Kidney capillary endothelial cell (primary cell): ENCODE measurements around the gene FAM25G.
"Not testable (repeated sequence)": the region's sequence is repeated elsewhere in the genome, so short reads cannot be mapped to it uniquely, and the experiment has no call there.

Experiments
- DNase-seq: peaks from one replicate; pipeline ENCODE4 v3.0.0-alpha.2; 2018; ENCODE audit warnings: low spot score

The FAM25G gene

DNA sequence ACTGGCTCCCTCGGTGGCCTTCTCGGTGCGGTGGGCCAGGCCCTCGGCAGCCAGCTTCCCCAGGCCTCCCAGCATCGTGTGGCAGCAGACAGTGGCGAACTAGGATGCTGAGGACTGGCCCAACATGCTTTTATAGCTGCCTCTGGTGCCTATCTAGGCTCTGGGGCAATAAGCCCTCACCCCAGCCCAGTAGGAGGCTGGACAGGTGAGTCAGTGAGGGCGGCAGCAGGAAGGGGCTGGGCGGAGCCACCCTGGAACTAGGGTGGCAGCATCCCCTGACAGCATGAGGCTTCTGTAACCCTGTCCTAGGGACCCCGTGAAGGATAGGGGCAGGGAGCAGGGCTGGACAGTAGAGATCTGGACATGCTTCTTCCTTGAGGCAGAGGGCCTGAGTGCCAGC, at the start of gene FAM25G:
Gene FAM25G, minus strand, starts transcription at position 101 of the 400 bp plus-strand sequence. Its CDS starts 26 bp downstream, at position 75.
- DNase-seq: not testable (repeated sequence)

DNA sequence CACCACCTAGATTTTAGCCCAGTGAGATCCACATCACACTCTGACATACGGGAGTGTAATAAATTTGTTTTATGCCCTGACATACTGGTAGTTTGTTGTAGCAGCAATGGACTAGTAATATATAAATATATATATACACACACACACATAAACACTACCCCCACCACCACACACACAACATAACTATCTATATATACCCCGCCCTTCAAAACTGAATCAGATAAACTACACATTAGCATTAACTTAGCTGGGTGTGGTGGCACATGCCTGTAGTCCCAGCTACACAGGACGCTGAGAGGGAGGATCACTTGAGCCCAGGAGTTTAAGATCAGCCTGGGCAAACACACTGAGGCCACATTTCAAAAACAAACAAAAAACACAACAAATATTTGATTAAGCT, 44.9 kb upstream of the FAM25G start:
- DNase-seq: not testable (repeated sequence)

DNA sequence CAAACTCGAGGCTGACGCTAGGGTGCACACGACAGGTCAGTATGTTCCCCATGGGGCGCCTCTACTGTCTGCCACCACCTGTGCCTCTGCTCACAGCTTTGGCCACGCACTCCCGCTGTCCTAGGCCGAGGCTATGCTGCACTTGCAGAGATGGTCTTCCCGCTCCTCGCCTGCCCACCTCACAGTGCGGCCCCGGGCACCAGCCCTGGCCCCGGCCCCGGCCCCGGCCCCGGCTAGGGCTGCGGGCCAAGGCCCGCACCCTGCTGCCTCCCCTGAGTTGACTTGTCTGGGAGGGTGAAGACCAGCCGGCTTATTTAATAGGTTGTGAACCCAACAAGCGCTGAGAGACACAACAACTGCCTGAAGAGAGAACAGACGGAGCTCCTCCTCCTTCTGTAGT, 32.0 kb upstream of the FAM25G start, which contains the start of gene AGAP9:
Gene AGAP9, minus strand, starts transcription at position 164 of the 400 bp plus-strand sequence. Its CDS starts 112 bp downstream, at position 52.
- not testable (repeated sequence) for DNase-seq

DNA sequence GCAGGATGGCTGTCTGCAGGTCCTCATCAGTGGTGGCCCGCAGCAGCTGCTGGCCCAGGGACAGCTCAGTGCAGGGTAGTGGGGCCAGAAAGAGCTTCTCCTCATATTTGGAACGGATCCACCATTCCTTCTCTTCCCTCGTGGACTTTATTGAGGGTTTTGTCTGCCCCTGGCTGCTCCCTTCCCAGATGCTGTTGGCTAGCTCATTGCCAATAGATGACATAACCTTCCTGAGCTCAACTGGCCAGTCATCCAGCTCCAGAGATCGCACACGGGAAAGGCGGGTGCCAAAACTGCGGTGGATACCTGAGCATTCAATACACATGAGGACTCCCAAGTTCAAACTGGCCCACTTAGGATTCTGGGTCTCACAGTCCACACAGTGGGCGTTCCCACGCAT, 10.8 kb upstream of the FAM25G start:
- DNase-seq: not testable (repeated sequence)

DNA sequence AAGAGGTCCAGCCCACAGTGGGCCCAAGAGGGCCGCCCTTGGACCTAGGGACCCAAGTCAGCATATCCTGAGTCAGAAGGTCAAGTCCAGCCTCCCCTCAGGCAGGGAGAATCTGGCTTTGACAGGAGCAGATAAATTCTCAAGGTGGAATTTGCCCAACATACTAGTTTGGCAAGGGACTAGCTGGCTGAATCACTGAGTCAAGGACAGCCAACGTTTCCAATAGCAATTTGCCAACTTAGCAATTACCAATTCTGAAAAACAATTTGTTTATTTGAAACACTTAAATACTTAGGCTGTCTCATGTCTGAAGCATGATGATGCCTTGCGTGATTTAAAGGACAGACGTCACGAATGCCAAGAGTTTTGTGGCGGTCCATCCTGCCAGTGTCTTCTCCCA, 2.7 kb upstream of the FAM25G start:
- not testable (repeated sequence) for DNase-seq

DNA sequence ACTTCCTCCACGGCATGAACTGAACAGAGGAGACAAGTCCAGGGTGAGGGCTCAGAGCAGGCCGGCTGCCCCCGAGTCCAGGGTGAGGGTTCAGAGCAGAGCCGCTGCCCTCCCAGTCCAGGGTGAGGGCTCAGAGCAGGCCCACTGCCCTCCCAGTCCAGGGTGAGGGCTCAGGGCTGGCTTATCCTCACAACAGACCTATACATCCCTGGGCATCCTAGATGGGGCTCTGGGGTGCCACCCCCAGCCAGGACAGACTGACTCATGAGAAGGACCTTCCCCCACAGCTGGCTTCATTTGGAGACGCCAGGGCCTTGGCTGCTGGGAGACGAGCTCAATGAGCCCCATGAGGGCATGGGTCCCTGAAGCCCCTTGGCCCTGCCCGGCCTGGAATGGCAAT, 1.9 kb downstream of the FAM25G start:
- not testable (repeated sequence) for DNase-seq

DNA sequence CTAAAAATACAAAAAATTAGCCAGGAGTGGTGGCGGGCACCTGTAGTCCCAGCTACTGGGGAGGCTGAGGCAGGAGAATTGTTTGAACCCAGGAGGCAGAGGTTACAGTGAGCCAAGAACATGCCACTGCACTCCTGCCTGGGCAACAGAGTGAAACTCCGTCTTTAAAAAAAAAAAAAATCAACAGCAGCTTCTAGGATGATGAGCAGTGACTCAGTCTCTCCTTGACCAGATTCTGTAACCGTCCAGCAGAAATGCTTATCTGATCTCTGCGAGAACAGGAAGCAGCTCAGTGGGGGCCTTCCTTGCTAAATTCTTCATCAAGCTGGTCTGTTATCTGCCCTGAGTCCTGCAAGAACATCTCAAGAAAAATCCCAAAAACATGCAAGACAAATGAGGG, 5.6 kb downstream of the FAM25G start:
- DNase-seq: not testable (repeated sequence)

DNA sequence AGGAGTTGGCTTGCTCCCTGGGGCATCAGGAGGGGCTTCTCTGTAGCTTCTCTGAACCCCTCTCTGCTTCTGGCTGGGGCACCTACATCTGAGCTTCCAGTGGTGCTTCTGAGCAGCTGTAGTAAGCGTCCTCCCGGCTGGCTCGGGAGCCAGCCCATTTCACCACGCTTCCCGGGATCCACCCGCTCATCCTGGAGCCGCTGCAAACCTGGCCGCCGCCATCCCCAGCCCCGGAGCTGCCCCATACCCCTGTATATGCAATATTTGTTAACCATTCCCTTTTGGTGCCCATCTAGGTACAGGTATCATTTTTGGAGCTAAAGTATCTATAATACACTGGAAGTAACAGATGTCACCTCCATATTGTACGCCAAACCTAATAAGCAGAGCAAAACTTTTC, 6.7 kb downstream of the FAM25G start:
- not testable (repeated sequence) for DNase-seq

DNA sequence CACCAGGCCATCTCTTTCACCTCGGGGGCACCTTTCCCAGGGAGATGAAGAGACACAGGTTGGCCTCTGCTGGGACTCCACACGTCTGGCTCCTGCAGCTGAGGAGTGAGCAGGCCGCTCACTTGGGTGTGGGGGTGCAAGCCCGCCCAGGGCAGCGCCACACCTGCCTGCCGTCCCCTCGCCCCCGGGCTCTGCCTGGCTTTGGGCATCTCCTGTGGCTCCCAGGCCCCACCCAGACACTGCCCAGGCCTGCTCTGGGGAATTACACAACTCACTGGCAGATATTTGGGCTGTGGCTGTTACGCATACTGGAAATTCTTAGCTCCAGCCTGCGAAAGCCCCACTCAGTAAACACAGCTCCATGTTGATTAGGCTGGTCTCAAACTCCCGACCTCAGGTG, 7.6 kb downstream of the FAM25G start, which contains the start of gene ANXA8:
Gene ANXA8, minus strand, starts transcription at position 193 of the 400 bp plus-strand sequence. Its CDS starts 182 bp downstream, at position 11.
- not testable (repeated sequence) for DNase-seq

DNA sequence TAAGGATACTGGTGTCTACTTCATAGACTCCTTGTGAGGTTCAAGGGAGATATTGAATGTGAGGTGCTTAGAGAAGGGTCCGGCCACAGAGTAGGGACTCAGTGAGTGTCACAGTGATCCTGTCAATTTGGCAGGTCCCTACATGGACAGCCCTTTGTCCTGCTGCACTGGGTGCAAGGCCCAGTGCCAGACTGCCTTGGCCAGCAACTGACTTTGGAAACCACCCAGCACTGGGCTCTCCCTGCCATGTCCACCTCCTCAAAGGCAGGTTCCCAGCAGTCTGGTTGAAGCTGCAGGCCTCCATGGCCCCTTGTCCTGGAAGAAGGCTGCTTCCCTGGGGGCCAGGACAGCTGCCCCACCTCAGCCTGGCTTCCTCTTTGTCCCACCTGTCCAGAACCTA, 9.1 kb downstream of the FAM25G start:
- DNase-seq: not testable (repeated sequence)

DNA sequence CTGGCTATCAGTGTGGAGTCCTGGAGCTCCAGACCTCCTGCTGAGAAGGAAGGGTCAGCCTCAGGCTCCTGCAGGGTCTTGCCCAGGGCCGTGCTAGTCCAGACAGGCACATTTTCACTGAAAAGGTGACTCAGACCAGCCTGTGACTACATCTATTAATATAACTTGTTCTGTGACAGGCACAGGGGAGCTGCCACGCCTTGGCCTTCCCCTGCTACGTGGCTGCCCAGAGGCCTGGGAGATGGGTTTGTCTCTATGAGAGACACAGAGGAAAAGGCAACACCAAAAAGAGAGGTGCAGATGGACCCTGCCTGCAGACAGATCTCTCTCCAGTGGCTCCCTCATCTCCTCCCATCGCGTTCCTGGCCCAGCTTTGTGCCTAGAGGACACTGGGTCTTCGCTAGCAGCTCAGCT, 9.7 kb downstream of the FAM25G start:
- not testable (repeated sequence) for DNase-seq

DNA sequence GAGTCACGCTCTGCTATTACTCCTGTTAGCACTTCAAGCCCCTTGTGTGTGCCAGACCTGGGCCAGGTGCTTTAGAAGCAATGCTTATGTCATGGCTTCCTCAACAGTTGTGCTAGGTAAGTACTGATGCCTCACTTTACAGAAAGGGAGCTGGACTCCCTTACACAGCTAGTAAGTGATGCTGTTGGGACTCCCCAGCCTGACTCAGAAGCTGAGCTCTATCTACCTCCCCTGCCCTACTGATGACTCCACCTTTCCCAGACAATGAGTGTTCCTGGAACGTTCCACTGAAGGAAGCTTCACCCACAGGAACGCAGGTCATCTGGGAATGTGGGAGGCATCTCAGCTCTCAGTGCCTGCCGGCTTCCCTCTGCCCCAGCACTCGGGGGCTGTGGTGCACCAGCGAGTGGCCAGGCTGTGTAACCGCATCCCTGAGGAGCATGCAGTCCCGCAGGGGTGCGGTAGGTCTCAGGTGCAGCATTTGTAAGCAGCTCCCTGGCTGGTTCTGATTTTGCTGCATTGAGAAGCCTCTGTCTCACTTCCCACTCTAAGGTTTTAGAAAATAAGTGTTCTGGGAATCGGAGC, 10.2 kb downstream of the FAM25G start:
- DNase-seq: not testable (repeated sequence)

DNA sequence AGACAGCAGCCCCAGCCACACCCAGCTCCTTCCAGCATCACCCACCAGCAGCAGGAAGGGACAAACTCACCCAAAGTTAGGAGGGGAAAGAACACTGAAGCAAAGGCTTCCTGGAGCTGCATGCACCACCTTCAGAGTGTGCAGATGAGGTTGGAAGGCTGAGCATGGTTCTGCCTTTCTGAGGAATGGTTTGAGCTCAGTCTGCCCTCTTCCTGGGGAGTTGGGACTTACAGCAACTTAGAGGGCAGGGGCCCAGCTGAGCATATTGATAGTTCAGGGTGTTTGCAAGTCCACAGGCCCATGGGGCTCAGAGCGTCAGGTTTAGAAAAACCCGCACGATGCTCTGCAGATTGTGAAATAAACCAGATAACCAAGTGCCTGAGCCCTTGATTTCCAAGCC, 11.4 kb downstream of the FAM25G start:
- DNase-seq: not testable (repeated sequence)

DNA sequence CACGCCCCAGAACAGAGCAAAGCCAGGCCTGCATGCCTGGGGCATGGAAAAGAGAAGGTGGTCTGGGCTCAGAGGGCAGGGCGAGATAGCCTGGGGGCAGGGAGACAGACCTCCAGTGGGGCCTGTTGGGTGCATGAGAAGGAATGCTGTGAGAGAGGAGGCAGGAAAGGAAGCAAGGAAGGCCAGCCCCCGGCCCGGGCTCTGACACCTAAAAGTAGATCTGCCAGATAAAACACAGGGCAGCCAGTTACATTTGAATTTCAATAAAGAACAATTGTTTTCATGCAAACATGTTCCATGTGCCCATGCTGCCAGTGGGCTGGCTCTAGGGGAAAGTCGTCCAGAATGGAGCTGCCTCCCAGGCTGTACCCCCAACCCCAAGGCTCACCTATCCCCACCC, 13.4 kb downstream of the FAM25G start:
- not testable (repeated sequence) for DNase-seq

DNA sequence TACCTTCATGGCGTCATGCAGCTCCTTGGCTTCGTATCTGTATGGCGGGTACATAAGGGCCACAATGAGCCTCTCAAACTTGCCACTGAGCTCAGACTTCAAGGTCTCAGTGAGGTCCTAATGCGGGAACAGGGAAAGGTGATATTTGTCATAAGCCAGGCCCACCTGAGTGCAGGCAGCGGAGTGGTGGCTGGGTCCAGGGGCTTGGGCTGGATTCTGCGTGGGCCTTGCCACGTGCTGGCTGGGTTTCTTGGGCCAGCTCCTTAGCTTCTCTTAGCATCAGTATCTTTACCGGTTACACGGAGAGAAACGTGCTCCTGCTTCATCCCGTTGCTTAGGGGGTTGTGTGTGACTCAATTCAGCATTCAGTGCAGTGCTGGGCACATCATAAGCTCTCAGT, 14.4 kb downstream of the FAM25G start:
- DNase-seq: not testable (repeated sequence)

DNA sequence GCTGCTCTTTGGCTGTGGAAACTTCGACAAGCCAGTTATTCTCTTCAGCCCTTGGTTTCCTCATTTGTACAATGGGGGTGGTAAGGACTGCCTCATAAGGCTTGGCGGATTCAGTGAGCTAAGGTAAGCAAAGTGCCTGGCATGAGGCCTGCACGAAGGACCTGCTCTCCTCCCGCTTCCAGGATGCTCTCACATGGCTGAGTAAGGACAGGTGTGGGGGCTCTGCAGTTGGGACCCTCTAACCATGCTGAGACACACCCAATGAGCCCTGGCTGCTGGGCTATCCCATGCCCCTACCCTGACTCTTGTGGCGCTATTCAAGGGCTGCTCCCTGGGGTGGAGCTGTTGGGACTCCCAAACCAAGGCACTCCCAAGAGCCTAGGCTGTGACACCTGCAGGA, 16.4 kb downstream of the FAM25G start:
- DNase-seq: not testable (repeated sequence)

DNA sequence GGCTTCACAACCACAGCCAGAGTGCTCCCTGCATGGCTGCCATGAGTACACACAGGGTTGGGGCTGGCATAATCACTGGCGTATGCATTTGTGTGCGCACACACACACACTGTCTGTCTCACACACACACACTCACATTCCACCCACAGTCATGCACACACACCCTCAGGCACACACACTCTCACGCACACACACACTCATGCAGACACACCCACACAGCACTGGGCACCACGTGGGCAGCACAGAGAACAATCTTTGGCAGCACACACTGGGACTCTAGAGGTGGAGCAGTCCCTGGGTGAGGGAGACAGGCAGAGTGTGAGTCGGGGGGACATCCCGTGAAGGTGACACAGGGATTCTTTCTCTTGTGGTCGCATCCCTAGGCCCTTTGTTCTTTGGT, 18.0 kb downstream of the FAM25G start:
- not testable (repeated sequence) for DNase-seq

DNA sequence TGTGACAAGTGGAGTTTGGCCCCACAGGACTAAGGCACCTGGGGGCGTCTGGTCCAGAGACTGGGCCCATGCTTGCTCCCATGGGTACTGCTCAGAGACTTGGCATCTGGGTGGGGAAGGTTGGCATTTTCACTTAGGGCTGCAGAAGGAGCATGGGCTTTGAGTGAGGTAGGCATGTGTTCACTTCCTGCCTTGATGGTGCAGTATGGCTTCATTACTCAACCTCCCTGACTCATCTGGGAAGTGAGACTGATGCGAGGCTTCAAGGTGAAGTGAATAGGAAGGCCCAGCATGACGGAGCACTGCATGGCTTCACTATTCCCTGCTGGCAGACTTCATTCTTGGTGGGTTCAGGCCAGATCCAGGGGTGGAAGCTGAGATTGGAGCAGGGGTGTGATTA, 18.9 kb downstream of the FAM25G start:
- not testable (repeated sequence) for DNase-seq

DNA sequence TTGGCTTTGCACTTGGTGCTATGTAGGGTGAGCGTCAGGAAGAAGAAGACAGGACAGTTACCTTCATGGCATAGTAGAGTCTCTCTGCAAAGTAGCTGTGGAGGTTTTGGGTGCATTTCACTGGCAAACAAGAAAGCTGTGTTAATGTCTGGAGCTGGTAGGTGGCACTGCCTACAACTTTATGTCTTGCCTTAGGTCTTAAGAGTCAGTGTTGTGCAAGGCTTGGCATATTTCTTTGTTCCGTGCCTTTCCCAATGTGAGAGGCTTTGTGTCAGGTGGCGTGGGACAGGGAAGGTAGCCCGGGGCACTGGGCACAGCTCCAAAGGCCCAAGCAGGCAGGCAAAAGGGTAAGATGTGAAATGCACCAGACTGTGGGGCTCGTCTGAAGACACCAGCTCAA, 19.4 kb downstream of the FAM25G start:
- not testable (repeated sequence) for DNase-seq

DNA sequence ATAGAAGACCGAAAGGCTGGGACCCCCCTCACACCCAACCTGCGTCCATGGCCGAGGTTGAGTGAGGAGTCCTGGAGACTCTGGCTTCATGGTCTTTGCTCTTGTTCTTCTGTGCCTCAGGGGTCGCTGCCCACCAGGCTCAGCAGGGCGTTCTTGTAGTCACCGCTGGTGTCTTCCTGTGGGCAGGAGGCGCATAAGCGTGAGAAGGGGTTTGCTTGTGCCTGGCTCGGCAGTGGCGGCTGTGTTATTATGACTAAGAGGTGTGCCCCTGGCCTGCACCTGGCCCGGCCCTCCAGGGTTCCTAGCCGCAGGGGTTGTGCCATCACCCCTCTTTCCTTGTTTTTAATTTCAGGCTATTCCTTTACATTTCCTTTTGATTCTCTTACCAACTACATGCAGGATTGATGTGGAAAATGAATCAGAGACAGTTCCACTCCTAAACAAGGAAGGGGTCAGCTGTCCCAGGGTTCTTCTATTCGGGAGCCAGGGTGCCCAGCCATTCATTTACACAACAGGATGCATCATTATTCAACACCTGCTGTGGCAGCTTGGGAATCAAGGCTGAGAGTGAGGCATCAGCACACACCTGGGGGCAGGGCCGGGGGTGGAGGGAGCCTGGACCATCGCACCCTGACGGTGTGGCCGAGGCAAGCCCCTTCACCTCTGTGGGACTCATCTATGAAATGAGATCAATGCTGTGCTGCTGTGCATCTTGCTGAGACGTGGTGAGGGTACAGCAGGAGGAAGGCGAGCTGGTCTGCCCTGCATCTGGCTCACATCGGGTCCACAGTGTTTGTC, 22.6 kb downstream of the FAM25G start:
- DNase-seq: not testable (repeated sequence)

DNA sequence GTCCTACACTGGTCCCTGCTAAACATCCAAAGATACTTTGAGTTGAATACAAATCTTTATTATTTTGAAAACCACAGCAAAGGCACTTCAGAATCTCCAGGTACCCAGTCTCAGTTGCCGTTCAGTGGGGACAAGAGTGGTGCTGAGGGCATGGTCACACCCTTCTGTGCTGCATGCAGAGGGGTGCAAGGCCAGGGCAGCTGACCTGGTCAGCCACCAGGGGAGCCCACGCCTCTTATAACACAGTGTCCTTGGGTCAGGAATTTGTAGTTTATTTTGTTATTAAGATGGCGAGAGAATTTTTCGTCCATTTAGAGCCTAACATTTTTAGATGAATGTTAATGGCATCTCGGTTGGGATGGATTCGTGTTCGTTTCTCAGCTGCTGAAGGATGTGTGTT, 23.5 kb downstream of the FAM25G start:
- DNase-seq: not testable (repeated sequence)

DNA sequence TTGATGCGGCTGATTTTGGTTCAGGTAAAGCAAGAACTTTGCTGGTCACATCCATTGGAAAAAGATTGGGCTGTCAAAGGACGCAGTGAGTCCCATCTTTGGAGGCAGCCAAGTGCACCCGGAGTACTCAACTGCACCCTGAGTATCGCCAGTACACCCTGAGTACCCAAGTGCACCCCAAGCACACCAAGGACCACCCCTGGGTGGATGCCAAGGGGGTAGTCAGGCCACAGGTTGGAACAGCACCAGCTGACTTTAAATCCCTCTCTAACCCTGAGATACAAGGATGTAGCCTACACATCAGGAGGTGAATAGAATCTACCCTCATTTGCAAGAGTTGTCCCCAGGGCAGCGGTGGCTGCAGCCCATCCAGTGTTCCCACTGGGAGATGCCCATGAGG, 24.0 kb downstream of the FAM25G start:
- not testable (repeated sequence) for DNase-seq
